Measurements from ENCODE around the gene TTC23. TPM values are rescaled to one million over a fixed set of nuclear protein-coding genes. Genes with fewer than 3 reads are reported as not detected.
"Not testable (repeated sequence)": the region's sequence is repeated elsewhere in the genome, so short reads cannot be mapped to it uniquely, and the experiment has no call there.

TTC23 gene
- total RNA-seq, 1 donor from 2014 or later = 2.7 TPM

DNA sequence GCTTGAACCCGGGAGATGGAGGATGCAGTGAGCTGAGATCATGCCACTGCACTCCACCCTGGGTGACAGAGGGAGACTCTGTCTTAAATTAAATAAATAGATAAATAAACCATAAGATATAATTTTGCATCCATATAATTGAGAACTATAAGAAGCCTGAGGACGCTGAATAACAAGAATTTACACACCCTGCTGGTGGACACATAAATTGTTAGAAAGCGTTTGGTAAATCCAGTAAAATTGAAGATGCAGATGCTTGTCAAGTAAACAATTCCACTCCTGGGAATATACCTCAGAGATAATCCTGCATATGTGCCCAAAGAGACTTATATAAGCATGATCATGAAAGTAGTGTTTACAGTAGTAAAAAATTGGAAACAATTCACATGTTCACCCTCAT lies 41.7 kb downstream of the TTC23 start:
- no peak for ATAC-seq (ENCODE audit: low read depth)
- no peak for DNase-seq
- no peak overlapping the region for H3K4me3 Mint-ChIP-seq
- no peaks in the 10 kb centered on the region for H3K27me3 Mint-ChIP-seq
- intact Hi-C loops (cut with micrococcal nuclease) = no loop called here
- no peak overlapping the region for H3K27ac Mint-ChIP-seq
- POLR2A ChIA-PET = no interaction called here
- no peaks in the 10 kb centered on the region for H3K4me1 Mint-ChIP-seq
- H3K9me3 Mint-ChIP-seq = no peaks in the 10 kb centered on the region
- TF ChIP-seq, protein P1, sequence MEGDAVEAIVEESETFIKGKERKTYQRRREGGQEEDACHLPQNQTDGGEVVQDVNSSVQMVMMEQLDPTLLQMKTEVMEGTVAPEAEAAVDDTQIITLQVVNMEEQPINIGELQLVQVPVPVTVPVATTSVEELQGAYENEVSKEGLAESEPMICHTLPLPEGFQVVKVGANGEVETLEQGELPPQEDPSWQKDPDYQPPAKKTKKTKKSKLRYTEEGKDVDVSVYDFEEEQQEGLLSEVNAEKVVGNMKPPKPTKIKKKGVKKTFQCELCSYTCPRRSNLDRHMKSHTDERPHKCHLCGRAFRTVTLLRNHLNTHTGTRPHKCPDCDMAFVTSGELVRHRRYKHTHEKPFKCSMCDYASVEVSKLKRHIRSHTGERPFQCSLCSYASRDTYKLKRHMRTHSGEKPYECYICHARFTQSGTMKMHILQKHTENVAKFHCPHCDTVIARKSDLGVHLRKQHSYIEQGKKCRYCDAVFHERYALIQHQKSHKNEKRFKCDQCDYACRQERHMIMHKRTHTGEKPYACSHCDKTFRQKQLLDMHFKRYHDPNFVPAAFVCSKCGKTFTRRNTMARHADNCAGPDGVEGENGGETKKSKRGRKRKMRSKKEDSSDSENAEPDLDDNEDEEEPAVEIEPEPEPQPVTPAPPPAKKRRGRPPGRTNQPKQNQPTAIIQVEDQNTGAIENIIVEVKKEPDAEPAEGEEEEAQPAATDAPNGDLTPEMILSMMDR (IDR thresholded peaks at IDR 0.05) = no peak
- CTCF ChIA-PET = interaction anchor here (1.6 to 1.7 kb wide), 2 partner anchors 39 to 106 kb away, joined by 3 read pairs; no protein-coding TSS in a partner anchor
- H3K36me3 Mint-ChIP-seq (ENCODE audit: low read depth) = no peaks in the 10 kb centered on the region

DNA sequence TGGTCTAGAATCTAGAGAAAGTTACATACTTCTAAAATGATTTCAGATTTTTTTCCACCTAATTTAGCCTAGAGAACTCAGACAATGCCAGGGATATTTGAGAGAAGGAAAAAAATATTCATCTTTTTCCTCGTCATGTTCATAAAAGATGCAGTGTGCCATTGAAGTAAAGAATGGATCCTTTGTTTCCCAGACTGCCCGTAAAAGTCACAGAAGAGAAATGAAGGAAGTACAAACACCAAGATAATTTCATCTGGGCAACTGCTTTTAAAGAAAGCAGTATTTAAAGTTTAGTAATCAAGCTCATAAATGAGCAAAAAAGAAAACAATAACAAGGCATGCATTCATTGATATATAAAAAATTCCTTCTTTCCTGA lies 47.2 kb downstream of the TTC23 start:
- Mint-ChIP-seq H3K4me3 (no peak overlapping the region), H3K27ac (no peak overlapping the region), H3K9me3 (no peaks in the 10 kb centered on the region), H3K4me1 (no peaks in the 10 kb centered on the region), H3K27me3 (no peaks in the 10 kb centered on the region), H3K36me3 (ENCODE audit: low read depth) (no peaks in the 10 kb centered on the region)
- intact Hi-C loops (cut with micrococcal nuclease) = no loop called here
- ChIA-PET POLR2A (no interaction called here), CTCF (no interaction called here)
- TF ChIP-seq, protein P1 (IDR thresholded peaks at IDR 0.05) = no peak
- DNase-seq (no peak), ATAC-seq (ENCODE audit: low read depth) (no peak)

DNA sequence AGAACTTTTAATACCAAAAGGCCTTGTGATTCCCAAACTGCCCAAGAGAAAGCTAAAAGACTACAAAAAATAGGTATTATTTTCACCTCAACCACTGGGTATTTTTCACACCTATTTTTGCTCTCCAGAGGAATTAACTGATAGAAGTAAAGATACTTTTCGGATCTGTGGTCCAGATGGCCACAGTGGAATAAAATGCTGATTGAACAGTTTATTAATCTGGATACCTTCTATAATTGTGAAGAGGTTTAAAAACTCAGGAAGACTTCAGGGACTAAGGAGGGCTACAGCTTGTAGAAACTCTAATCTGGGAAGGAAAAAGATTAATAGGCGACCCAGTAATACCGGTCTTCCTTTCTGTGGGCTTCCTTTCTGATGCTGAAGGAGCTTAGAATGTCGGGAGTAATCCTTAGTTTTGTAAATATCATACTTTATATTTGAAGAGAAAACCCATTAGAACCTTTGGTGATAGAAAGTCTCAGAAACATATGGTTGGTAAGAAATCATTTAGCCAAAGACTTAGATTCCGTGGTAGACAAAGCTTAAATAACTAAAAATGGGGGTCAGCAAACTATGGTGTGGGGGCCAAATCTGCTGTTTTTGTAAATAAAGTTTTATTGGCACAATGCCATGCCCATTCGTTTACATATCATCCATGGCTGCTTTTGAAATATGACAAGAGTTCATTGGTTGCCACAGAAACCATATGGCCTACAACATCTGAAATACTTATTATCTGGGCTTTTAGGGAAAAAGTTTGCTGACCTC lies 47.8 kb downstream of the TTC23 start:
- Mint-ChIP-seq H3K36me3 (ENCODE audit: low read depth) (no peaks in the 10 kb centered on the region), H3K27ac (no peak overlapping the region), H3K4me1 (no peaks in the 10 kb centered on the region), H3K9me3 (no peaks in the 10 kb centered on the region), H3K27me3 (no peaks in the 10 kb centered on the region), H3K4me3 (no peak overlapping the region)
- CTCF ChIA-PET = no interaction called here
- ATAC-seq (ENCODE audit: low read depth) = no peak
- POLR2A ChIA-PET = no interaction called here
- no peak for DNase-seq
- TF ChIP-seq, protein P1 (IDR thresholded peaks at IDR 0.05) = no peak
- intact Hi-C loops (cut with micrococcal nuclease) = no loop called here

DNA sequence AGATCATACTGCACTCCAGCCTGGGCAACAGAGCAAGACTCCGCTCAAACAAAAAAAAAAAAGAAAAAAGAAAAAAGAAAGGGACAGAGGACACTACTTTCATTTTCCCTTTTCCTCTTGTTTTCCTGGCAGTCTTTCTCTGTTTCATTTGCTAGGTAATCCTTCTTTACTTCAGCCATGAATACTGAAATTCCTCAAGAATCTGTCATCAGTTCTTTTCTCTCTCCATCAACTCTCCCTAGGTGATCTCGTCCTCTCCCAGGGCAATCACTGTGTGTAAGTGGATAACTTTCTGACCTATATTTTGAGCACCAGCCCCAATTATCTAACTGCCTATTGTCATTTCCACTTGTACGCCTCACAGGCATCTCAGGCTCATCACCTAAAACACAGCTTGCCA lies 51.5 kb downstream of the TTC23 start:
- ChIA-PET CTCF (no interaction called here), POLR2A (no interaction called here)
- TF ChIP-seq, protein P1 (IDR thresholded peaks at IDR 0.05) = no peak

DNA sequence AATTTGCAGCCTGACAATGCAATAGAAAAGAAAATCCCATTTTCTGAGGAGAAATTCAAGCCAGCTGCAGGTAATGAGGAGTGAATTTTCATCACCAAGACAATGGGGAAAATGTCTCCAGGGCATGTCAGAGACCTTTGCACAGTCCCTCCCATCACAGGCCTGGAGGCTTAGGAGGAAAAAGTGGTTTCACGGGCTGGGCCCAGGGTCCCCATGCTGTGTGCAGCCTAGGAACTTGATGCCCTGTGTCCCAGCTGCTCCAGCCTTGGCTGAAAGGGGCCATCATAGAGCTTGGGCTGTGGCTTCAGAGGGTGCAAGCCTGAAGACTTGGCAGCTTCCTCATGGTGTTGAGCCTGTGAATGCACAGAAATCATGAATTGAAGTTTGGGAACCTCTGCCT lies 57.2 kb downstream of the TTC23 start:
- H3K27me3 Mint-ChIP-seq; POLR2A ChIA-PET; H3K36me3 Mint-ChIP-seq (ENCODE audit: low read depth); intact Hi-C loops (cut with micrococcal nuclease); H3K27ac Mint-ChIP-seq; ATAC-seq (ENCODE audit: low read depth); H3K4me3 Mint-ChIP-seq; DNase-seq; CTCF ChIA-PET; H3K4me1 Mint-ChIP-seq; H3K9me3 Mint-ChIP-seq: not testable (repeated sequence)

More for the DNA sequence above, 51.5 kb downstream of the TTC23 start:
- intact Hi-C loops (cut with micrococcal nuclease) = no loop called here
- no peak overlapping the region for H3K27ac Mint-ChIP-seq
- DNase-seq (no peak), ATAC-seq (ENCODE audit: low read depth) (no peak)
- no peaks in the 10 kb centered on the region for H3K9me3 Mint-ChIP-seq
- no peaks in the 10 kb centered on the region for H3K4me1 Mint-ChIP-seq
- no peak overlapping the region for H3K4me3 Mint-ChIP-seq
- H3K27me3 Mint-ChIP-seq = no peaks in the 10 kb centered on the region
- no peaks in the 10 kb centered on the region for H3K36me3 Mint-ChIP-seq (ENCODE audit: low read depth)

DNA sequence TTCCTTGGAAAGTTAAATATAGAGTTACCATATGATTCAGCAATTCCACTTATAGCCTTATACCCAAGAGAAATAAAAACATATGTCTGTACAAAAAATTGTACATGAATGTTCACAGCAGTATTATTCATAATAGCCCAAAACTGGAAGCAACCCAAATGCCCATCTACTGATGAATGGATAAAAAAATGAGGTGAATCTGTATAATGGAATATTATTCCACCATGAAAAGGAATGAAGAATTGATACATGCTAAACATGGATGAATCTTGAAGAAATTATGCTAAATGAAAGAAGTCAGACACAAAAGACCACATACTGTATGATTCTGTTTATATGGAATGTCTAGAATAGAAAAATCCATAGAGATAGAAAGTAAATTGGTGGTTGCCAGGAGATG lies 61.4 kb downstream of the TTC23 start:
- DNase-seq = no peak
- H3K9me3 Mint-ChIP-seq = peaks cover 5% of the 10 kb centered on the region
- no peaks in the 10 kb centered on the region for H3K4me1 Mint-ChIP-seq
- H3K27me3 Mint-ChIP-seq = no peaks in the 10 kb centered on the region
- CTCF ChIA-PET = no interaction called here
- TF ChIP-seq, protein P1 (IDR thresholded peaks at IDR 0.05) = no peak
- POLR2A ChIA-PET = no interaction called here
- ATAC-seq (ENCODE audit: low read depth) = no peak
- H3K4me3 Mint-ChIP-seq = no peak overlapping the region
- H3K27ac Mint-ChIP-seq = no peak overlapping the region
- peaks cover 3% of the 10 kb centered on the region for H3K36me3 Mint-ChIP-seq (ENCODE audit: low read depth)
- intact Hi-C loops (cut with micrococcal nuclease) = no loop called here
